SU-DHL-6 (cell line): ENCODE data around the gene PDE1C.

Source experiments
- H2AFZ ChIP-seq: fragments of 200-600 bp; sonication (generic); 2 replicates; pipeline ENCODE4 v1.6.1; 2014; ENCODE audit warnings: low read depth, mild to moderate bottlenecking, moderate library complexity, mixed read lengths, antibody characterized with exemption, low read length; ENCODE audit not compliant: severe bottlenecking
- H3F3A ChIP-seq: fragments of 200-600 bp; shearing (Covaris generic); 2 replicates; pipeline ENCODE4 v1.6.0; 2016; ENCODE audit warnings: antibody characterized with exemption, mild to moderate bottlenecking; ENCODE audit not compliant: insufficient read depth
- H3K27ac ChIP-seq: fragments of 200-600 bp; sonication (generic); 2 replicates; pipeline ENCODE4 v1.5.1; 2016; ENCODE audit warnings: low read depth, mild to moderate bottlenecking, low read length, moderate library complexity, mixed read lengths
- H3K27me3 ChIP-seq: fragments of 200-600 bp; sonication (generic), shearing (Covaris generic); 2 replicates; pipeline ENCODE4 v1.6.0; 2014; ENCODE audit warnings: mild to moderate bottlenecking, low read length
- H3K36me3 ChIP-seq: fragments of 200-600 bp; sonication (generic); 2 replicates; pipeline ENCODE4 v1.6.1; 2014; ENCODE audit warnings: mild to moderate bottlenecking, low read length, mixed read lengths
- H3K4me2 ChIP-seq: fragments of 300-600, 200-600 bp; shearing (Covaris generic), sonication (generic); 2 replicates; pipeline ENCODE4 v1.6.0; 2014; ENCODE audit warnings: low read length, low read depth, mild to moderate bottlenecking; ENCODE audit not compliant: poor library complexity, severe bottlenecking
- H3K4me3 ChIP-seq: fragments of 200-600 bp; sonication (generic); 2 replicates; pipeline ENCODE4 v1.5.1; 2014; ENCODE audit warnings: antibody characterized with exemption, low read length, mild to moderate bottlenecking, mixed read lengths; ENCODE audit not compliant: insufficient read depth, poor library complexity, severe bottlenecking
- H3K79me2 ChIP-seq: fragments of 200-600 bp; sonication (generic); 2 replicates; pipeline ENCODE4 v1.6.1; 2014; ENCODE audit warnings: mild to moderate bottlenecking, low read length, moderate library complexity; ENCODE audit not compliant: insufficient read depth
- H3K9ac ChIP-seq: fragments of 200-600 bp; sonication (generic); 2 replicates; pipeline ENCODE4 v1.7.0; 2014; ENCODE audit warnings: mild to moderate bottlenecking, low read length
- H3K9me2 ChIP-seq: fragments of 200-600 bp; sonication (generic); replicated peaks from 2 replicates; pipeline ENCODE4 v1.6.1; 2014; ENCODE audit warnings: low read length; ENCODE audit not compliant: insufficient read depth
- H3K9me3 ChIP-seq: fragments of 200-600 bp; sonication (generic); 2 replicates; pipeline ENCODE4 v1.6.1; 2014; ENCODE audit warnings: low read length, mixed read lengths; ENCODE audit not compliant: insufficient read depth
- H4K20me1 ChIP-seq: fragments of 200-600 bp; sonication (generic); 2 replicates; pipeline ENCODE4 v1.6.1; 2014; ENCODE audit warnings: low read depth, mild to moderate bottlenecking, antibody characterized with exemption, low read length, moderate library complexity, mixed read lengths
- EZH2phosphoT487 ChIP-seq: fragments of 200-600 bp; sonication (generic), shearing (Covaris generic); conservative IDR thresholded peaks from 2 replicates; pipeline ENCODE4 v1.6.1; 2018; ENCODE audit warnings: mild to moderate bottlenecking, antibody characterized with exemption, low read length, moderate library complexity, mixed read lengths
- TF ChIP-seq, protein P1 (sequence below): fragments of 200-600 bp; sonication (generic); IDR thresholded peaks from one replicate; pipeline ENCODE4 v1.5.1; 2017; ENCODE audit warnings: antibody characterized with exemption, mild to moderate bottlenecking, low read length, moderate library complexity; ENCODE audit not compliant: insufficient read depth, poor library complexity, severe bottlenecking

The PDE1C gene

GRCh38 chr7:32089256-32089655, 19.0 kb upstream of the PDE1C start:
- Histone ChIP-seq H3K9ac (no peak overlapping the region), H4K20me1 (no peaks in the 10 kb centered on the region), H3K27ac (no peak overlapping the region), H3K4me2 (no peak overlapping the region), H3K9me3 (no peaks in the 10 kb centered on the region), H3K79me2 (no peaks in the 10 kb centered on the region), H3K9me2 (no peaks in the 10 kb centered on the region), H3K27me3 (no peaks in the 10 kb centered on the region), H3K4me3 (no peak overlapping the region), H3F3A (no peaks in the 10 kb centered on the region), H3K36me3 (no peaks in the 10 kb centered on the region), H2AFZ (no peak overlapping the region)
- no peak for TF ChIP-seq EZH2phosphoT487
- TF ChIP-seq, protein P1, sequence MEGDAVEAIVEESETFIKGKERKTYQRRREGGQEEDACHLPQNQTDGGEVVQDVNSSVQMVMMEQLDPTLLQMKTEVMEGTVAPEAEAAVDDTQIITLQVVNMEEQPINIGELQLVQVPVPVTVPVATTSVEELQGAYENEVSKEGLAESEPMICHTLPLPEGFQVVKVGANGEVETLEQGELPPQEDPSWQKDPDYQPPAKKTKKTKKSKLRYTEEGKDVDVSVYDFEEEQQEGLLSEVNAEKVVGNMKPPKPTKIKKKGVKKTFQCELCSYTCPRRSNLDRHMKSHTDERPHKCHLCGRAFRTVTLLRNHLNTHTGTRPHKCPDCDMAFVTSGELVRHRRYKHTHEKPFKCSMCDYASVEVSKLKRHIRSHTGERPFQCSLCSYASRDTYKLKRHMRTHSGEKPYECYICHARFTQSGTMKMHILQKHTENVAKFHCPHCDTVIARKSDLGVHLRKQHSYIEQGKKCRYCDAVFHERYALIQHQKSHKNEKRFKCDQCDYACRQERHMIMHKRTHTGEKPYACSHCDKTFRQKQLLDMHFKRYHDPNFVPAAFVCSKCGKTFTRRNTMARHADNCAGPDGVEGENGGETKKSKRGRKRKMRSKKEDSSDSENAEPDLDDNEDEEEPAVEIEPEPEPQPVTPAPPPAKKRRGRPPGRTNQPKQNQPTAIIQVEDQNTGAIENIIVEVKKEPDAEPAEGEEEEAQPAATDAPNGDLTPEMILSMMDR = no peak

DNA sequence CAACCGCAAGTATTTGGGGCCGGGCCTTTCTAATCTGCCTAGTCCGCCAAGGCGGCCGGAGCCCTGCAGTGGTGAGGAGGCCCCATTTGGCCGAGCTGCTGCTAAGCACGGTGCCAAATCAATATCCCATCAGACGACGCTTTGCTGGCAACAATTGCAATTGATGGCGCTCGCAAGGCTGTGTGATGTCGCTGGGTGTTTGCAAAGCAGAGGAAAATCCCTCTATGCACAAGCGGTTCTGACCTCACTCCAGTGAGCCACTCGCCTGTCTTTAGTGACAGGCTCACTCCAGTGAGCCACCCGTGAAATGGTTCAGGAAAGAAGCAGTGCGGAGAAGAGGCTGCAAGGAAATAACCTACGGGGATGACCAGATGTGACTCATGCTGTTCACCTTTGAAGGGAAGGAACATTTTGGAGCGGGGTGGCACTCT, 18.3 kb upstream of the PDE1C start:
- Histone ChIP-seq H3F3A (no peaks in the 10 kb centered on the region), H3K4me3 (no peak overlapping the region), H3K4me2 (no peak overlapping the region), H2AFZ (no peak overlapping the region), H3K9ac (no peak overlapping the region), H3K79me2 (no peaks in the 10 kb centered on the region), H4K20me1 (no peaks in the 10 kb centered on the region), H3K27me3 (no peaks in the 10 kb centered on the region), H3K9me2 (no peaks in the 10 kb centered on the region), H3K27ac (no peak overlapping the region), H3K36me3 (no peaks in the 10 kb centered on the region), H3K9me3 (no peaks in the 10 kb centered on the region)
- TF ChIP-seq, protein P1 = no peak
- TF ChIP-seq EZH2phosphoT487 = no peak

DNA sequence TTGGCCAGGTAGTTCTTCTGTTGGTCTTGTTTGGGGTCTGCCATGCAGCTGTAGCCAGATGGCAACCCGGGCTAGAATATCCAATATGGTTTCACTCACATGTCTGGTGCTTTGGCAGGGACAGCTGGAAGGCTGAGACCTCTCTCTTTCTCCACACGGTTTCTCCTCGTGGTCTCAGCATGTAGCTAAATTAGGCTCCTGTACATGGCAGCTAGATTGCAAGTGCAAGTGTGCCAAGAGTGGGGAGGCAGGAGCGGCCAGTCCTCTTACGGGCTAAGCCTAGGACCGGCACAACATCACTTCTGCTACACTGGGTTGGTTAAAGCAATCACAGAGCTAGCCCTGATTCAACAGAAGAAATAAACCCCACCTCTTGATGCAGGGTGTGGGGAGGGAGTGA, 9.3 kb upstream of the PDE1C start:
- Histone ChIP-seq H2AFZ (no peak overlapping the region), H3K79me2 (no peaks in the 10 kb centered on the region), H3K27me3 (no peaks in the 10 kb centered on the region), H3K27ac (no peak overlapping the region), H4K20me1 (no peaks in the 10 kb centered on the region), H3K9me2 (no peaks in the 10 kb centered on the region), H3K4me3 (no peak overlapping the region), H3F3A (no peaks in the 10 kb centered on the region), H3K4me2 (no peak overlapping the region), H3K9ac (no peak overlapping the region), H3K9me3 (no peaks in the 10 kb centered on the region), H3K36me3 (no peaks in the 10 kb centered on the region)
- TF ChIP-seq EZH2phosphoT487 = no peak
- TF ChIP-seq, protein P1 = no peak

DNA sequence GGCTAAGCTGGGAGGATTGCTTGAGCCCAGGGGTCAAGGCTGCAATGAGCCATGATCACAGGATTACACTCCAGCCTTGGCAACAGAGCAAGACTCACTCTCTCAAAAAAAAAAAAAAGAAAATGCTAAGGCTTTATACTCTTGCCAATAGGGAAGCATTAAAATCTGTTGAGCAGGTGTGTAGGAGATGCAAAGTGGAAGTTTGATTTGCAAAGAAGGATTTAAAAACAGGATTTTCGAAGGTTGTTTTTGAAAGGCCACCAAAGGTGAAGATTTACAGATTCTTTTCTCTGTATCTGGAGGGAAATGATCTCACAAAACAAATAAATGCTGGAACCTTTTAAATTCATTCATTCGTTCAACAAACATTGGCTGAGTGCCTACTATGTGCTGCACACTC, 8.6 kb upstream of the PDE1C start:
- no peaks in the 10 kb centered on the region for H3K27me3 ChIP-seq
- no peak overlapping the region for H3K27ac ChIP-seq
- no peaks in the 10 kb centered on the region for H3K9me2 ChIP-seq
- H3K9ac ChIP-seq = no peak overlapping the region
- no peak for TF ChIP-seq EZH2phosphoT487
- TF ChIP-seq, protein P1 = no peak
- no peak overlapping the region for H3K4me2 ChIP-seq
- no peak overlapping the region for H3K4me3 ChIP-seq
- no peaks in the 10 kb centered on the region for H3K36me3 ChIP-seq
- no peaks in the 10 kb centered on the region for H3F3A ChIP-seq
- no peaks in the 10 kb centered on the region for H4K20me1 ChIP-seq
- no peaks in the 10 kb centered on the region for H3K9me3 ChIP-seq
- H3K79me2 ChIP-seq = no peaks in the 10 kb centered on the region
- H2AFZ ChIP-seq = no peak overlapping the region
